Cardiac fibroblast (primary cell): Measurements from ENCODE around the gene BOK.
A peak's percentile ranks its signal among the peaks of the same experiment; 100 is the strongest.
"Not testable (repeated sequence)": the region's sequence is repeated elsewhere in the genome, so short reads cannot be mapped to it uniquely, and the experiment has no call there.

Experiments used
- DNase-seq, 2 donors: peaks; one replicate each; pipeline versions ENCODE4 v3.0.0 to v3.0.0-alpha.2; 2010; ENCODE audit warnings: low read depth in 2 of 2
- H3K4me3 ChIP-seq, 2 donors: replicated peaks in 1 of 2; 1 replicate in 1 of 2; 2 replicates in 1 of 2; pipeline ENCODE4 v1.5.1; 2011; ENCODE audit warnings: low read depth in 2 of 2, low read length in 2 of 2, mild to moderate bottlenecking in 2 of 2, moderate library complexity in 1 of 2
- TF ChIP-seq, protein P1 (sequence below): IDR thresholded peaks from one replicate; pipeline ENCODE4 v1.5.1; 2011; ENCODE audit warnings: low read depth, mild to moderate bottlenecking, low read length, inconsistent platforms

The BOK gene

DNA sequence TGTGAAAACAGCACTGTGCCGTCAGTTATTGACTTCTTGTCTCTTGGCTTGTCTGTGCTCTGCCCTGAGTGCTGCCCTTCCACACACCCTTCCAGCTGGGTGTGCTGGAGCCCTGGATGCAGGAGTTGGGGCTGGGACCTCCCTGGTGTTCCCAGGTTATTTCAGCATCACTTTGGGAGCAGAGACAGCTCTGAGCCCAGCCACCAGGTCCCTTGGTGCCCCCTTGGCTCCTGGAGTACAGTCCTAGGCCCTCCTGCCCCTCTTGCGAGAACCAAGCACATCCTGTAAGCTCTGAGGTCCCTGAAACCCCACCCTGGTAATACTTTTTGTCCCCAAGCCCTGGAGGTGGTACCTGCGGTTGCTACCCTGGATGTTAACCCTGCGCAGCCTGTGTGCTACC, 24.3 kb downstream of the BOK start:
- DNase-seq, result no peak
- TF ChIP-seq, protein P1, sequence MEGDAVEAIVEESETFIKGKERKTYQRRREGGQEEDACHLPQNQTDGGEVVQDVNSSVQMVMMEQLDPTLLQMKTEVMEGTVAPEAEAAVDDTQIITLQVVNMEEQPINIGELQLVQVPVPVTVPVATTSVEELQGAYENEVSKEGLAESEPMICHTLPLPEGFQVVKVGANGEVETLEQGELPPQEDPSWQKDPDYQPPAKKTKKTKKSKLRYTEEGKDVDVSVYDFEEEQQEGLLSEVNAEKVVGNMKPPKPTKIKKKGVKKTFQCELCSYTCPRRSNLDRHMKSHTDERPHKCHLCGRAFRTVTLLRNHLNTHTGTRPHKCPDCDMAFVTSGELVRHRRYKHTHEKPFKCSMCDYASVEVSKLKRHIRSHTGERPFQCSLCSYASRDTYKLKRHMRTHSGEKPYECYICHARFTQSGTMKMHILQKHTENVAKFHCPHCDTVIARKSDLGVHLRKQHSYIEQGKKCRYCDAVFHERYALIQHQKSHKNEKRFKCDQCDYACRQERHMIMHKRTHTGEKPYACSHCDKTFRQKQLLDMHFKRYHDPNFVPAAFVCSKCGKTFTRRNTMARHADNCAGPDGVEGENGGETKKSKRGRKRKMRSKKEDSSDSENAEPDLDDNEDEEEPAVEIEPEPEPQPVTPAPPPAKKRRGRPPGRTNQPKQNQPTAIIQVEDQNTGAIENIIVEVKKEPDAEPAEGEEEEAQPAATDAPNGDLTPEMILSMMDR, result no peak
- no peak overlapping the region for H3K4me3 ChIP-seq

DNA sequence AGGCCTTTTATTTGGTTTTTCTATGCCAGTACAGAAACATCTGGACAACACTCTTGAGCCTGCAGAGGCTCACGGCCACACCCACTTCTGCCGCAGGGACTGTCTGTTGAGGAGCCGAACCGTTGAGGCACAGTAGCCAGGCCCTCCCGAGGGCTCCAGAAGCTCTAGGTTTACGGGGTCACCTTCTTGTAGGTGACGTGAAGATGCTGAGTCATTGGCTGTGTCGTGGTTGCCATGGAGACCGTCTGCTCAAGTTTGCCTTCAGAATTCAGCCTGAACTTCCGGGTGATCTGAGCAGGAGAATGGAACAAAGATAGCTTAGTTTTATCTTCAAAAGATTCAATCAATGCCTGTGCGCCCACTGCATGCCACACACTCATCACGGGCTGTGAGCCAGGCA, 25.9 kb downstream of the BOK start:
- DNase-seq, result peak in 1 of 2 donors; percentile 43
- no peak overlapping the region for H3K4me3 ChIP-seq
- TF ChIP-seq, protein P1, result no peak

DNA sequence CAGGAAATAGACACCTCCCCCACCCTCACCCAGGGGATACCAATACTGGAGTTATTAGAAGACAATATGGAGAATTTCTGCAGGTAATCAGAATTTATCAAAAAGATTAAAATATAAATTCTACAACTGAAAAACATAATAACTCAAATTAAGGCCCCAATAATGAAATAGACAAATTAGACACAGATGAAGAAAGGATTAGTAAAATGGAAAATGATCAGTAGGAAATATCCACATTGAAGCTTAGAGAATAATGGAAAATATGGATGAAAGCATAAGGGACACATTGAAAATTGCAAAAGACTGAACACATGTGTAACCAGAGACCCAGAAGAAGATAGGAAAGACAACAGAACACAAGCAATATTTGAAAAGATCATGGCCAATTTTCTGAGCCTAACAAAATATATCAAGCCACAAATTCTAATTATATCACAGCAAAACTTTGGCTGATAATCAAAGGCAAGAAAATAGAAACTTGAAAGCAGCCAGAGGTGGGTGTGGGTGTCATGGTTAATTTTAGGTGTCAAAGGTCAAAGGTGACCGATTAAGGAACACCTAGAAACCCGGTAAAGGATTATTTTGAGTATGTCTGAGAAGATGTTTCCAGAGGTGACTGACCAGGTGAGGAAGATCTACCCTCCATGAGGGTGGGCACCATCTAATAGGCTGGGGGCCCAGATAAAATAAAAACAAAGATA, 28.2 kb downstream of the BOK start:
- no peak overlapping the region for H3K4me3 ChIP-seq
- DNase-seq, result no peak
- TF ChIP-seq, protein P1, result no peak

DNA sequence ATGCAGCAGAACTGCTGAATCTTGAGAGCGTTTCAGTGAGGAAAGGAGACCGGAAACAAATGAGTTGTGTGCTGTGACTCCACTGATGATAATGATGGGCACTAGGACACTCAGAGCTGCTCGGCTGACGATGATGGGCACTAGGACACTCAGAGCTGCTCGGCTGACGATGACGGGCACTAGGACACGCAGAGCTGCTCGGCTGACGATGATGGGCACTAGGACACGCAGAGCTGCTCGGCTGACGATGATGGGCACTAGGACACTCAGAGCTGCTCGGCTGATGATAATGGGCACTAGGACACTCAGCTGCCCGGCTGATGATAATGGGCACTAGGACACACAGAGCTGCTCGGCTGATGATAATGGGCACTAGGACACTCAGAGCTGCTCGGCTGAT, 31.3 kb downstream of the BOK start:
- not testable (repeated sequence) for DNase-seq, H3K4me3 ChIP-seq

DNA sequence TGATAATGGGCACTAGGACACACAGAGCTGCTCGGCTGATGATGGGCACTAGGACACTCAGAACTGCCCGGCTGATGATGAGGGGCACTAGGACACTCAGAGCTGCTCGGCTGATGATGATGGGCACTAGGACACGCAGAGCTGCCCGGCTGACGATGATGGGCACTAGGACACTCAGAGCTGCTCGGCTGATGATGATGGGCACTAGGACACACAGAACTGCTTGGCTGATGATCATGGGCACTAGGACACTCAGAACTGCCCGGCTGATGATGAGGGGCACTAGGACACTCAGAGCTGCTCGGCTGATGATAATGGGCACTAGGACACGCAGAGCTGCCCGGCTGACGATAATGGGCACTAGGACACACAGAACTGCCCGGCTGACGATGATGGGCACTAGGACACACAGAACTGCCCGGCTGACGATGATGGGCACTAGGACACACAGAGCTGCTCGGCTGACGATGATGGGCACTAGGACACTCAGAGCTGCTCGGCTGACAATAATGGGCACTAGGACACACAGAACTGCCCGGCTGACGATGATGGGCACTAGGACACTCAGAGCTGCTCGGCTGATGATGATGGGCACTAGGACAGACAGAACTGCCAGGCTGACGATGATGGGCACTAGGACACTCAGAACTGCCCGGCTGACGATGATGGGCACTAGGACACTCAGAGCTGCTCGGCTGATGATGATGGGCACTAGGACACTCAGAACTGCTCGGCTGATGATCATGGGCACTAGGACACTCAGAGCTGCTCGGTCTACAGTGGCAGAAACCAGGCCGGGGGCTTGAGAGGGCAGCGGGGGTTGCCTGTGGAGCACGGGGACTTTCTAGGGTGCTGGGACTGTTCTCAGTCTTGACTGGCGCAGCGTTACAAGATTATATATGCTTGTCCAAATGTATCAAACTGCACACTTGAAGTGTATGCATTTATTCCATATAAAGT, 32.2 kb downstream of the BOK start:
- not testable (repeated sequence) for DNase-seq, H3K4me3 ChIP-seq

DNA sequence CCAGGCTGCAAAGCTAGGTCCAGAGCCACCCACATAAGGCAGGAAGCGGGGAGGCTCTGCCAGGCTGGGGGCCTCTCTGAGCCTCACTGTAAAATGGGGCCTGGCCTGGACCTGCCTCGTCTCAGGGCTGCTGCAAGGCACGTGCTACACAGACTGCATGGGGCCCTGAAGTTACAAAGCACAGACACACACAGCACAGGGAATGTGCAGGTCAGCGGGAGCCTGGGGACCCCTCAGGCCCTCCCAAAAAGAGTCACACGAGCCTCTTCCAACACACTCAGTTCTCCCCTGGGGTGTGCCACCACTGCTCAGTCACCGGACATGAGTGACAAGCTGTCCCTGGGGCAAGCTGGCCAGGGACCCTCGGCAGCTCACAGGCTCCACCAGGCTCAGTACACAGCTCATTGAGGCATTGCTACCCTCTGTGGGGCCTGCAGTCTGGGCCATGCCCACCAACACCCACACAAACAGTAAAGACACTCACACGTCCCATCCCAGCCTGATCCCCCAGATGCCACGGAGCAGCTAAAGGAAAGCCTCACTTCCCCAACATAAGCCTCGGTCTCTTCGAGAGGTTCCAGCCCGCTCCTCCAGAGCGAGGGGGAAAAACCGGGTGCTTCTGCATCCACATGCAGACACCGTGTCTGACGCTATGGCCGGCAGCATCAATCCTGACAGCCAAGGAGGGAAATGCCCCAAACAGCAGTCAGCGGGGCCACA, 33.7 kb downstream of the BOK start:
- no peak for DNase-seq
- TF ChIP-seq, protein P1, result no peak

DNA sequence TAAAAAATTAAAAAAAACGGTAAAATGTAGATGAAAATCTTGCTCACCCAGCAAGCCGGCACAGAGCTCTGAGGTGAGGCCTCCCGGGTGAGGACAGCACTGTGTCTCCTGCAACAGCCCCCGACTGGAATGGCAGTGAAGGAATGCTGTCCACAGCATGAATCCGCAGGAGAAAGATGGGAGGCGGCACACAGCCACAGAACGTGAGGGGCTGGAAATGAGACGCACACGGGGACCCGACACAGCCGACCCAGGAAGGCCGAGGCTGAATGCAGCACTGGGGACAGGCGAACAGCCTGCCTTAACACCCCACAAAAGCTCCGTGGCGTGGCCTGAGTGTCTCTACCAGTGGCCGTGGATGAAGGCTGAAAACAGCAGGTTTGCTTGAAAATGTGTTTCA, 34.7 kb downstream of the BOK start:
- H3K4me3 ChIP-seq, result no peak overlapping the region
- TF ChIP-seq, protein P1, result no peak
- DNase-seq, result no peak

More for the DNA sequence above, 33.7 kb downstream of the BOK start:
- H3K4me3 ChIP-seq, result no peak overlapping the region
